Germinal center (tissue), 1 donor: ENCODE results near the gene CDC42EP4.

Source experiments
- DNase-seq: peaks from one replicate; pipeline ENCODE4 v3.0.0; 2012; ENCODE audit warnings: mixed read lengths, low spot score

CDC42EP4 gene

GRCh38 chr17:73311781-73312641, at the start of gene CDC42EP4:
CDC42EP4 (minus strand) TSS chr17:73312001; CDS start chr17:73286500, 25,501 bp downstream.
- peak; percentile 70 for DNase-seq

DNA sequence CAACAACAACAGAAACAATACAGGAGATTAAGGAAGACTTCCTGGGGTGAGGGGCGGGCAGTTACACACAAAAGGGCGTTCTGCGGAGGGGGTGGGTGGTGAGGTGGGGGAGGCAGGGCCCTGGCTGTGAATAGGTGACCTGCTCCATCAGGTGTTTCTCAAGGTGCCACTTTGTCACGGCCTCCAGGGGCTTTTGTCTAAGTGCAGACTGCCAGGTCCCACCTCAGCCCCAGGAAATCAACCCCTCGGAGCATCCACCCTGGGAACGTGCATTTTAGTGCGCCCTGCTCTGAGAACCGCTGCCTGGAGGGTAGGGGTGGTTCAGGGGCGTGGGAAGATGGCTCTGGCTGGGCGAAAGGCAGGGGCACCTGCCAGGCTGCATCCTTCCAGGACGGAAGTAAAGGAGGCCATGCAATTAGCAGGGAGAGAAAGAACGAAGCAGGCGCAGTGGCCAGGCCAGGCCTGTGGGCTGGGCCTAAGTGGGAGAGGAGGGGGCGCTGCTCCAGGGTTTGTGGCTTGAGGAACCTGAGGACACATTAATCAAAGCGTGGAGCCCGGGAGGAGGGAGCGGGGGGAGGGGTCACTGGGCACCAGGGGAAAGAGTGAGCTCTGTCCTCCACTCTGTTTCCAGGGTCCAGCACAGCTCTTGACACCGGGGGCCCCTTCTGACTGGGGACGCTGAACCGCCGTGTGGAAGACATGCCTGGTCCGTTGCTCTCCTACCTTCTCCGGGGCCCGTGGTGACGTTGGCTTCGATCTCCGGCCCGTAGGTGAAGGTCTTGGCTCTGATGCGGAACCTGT, 49.4 kb upstream of the CDC42EP4 start:
- DNase-seq: no peak

GRCh38 chr17:73359987-73360410, 48.2 kb upstream of the CDC42EP4 start:
- no peak for DNase-seq

- no peak for DNase-seq
These were observed 47.6 kb upstream of the CDC42EP4 start for GRCh38 chr17:73359352-73359751.

GRCh38 chr17:73358668-73359067, 46.9 kb upstream of the CDC42EP4 start:
- DNase-seq: no peak

DNA sequence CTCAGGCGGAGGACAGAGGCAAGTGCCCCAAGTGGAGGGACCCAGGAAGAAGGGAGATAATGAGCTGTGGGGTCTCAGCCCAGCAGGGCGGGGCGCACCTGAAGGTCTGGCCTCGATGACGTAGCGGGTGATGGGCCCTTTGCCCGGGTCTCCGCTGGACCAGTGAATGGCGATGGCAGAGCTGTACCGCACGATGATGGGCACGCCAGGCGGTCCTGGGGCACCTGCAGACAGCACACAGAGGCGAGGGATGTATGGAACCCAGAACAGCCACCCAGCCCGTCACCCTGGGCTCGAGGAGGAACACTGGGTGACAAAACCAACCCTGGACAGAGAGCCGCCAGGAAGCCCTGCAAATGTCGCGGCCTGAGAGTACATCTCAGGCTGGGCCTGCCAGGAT, 46.2 kb upstream of the CDC42EP4 start:
- DNase-seq: no peak

- no peak for DNase-seq
These were observed 45.5 kb upstream of the CDC42EP4 start for GRCh38 chr17:73357318-73357717.

GRCh38 chr17:73356561-73357170, 44.9 kb upstream of the CDC42EP4 start:
- no peak for DNase-seq

- DNase-seq: no peak
These were observed 42.9 kb upstream of the CDC42EP4 start for GRCh38 chr17:73354423-73355284.

- no peak for DNase-seq
These were observed 40.5 kb upstream of the CDC42EP4 start for GRCh38 chr17:73352261-73352660.

GRCh38 chr17:73351764-73352163, 40.0 kb upstream of the CDC42EP4 start:
- DNase-seq: no peak

- no peak for DNase-seq
These were observed 39.1 kb upstream of the CDC42EP4 start for GRCh38 chr17:73350864-73351263.

DNA sequence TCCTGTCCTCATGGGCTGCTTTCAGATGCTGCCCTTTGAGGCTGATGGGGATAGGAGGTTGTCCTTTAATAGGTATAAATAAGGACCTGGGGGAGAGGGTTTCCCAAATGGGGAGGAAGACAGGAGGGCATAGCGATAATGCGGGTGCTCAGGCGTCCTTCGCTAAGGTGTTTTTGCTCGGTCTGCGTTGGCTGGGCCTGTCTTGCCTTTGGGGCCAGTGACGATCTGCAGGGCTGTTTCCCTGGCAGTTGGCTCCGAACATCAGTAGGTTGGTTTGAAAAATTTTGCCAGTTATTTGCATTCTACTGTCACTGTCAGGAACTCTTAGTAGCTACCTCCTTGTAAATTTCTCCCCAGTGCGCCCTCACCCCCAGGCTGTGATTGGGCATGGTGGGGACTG, 37.8 kb upstream of the CDC42EP4 start:
- DNase-seq: no peak

DNA sequence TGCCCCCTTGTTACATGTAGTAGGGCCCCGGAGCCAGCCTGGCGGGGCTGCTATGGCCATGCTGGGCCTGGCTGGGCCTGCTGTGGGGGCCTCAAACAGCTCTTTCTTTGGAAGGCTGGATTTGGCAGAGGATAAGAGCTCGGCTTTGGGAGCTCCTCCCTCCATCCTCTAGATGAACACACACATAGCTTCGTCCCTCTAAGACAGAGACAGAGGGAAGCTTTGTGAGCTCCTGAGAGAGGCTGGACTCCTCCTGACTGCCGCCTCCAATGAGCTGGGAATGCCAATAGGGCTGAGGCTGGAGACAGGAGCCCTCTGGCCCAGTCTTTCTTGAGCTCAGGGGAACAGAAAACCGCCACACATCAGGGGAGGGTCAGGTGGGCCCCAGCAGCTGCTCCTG, 37.3 kb upstream of the CDC42EP4 start:
- no peak for DNase-seq

DNA sequence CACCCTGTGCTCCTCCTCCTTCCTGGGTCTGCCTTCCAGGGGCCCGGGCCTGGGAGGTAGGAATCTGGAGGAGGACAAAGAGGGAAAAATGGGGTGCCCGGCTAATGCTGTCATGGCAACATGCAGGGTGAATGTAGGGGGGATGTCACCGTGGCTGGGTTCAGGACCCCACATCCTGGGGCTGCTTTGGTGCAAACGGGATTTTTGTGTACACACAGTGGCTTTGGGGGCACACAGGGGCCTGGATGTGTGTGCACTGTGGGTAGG, 37.0 kb upstream of the CDC42EP4 start:
- DNase-seq: no peak

DNA sequence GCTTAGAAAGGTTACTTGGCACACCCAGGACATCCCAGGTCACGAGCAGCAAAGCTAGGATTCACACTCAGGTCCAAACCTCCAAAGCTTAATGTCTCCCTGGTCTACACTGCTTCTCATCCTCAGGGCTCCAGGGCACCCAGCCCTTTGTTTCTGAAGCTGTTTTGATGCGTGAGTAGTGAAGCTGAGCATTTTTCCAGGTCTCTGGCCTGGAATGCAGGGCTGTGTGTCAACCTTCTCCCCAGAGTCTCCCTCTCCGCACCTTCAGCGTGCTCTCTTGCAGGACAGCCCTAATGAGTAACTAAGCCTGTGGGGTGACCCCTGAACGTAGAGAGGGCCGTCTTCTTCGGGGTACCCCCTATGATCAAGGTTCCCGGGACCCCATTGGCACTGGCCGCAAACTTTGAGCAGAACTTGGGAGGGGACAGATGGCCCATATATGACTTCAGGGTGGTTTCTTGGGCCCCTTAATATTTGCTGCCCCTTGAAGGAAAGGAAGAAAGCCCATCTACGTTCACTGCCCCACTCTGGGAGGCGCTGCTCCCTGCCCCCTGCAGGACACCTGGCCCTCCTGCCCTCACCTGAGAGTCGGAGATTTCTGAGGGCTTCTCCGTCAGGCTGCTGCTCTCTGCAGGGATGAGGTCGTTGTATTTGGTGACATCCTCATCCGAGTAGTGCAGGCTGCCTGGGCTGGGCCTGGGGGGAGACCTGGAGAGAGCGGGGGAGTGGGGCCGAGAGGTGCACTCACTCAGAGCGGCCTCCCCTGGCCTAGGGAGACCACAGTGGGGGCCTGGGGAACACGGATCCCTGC, 36.4 kb upstream of the CDC42EP4 start:
- DNase-seq: no peak

DNA sequence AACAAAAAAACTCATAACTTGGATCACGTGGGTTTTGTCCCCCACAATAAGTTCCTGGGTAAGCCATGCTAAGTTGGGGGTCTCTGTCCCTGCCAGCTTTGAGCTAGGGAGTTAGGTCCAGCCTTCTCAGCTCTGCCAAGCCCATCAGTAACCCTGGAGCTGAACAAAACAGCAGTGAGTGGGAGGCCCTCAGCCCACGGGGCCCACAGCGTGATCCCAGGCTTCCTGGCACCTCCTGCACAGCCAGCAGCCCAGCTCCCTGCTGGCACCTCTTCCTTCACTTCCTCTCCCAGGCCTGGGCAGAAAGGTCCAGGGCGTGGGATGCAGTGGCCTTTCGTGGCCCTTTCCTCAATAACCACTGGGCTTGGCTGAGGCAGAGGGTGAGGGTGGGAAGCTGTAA, 35.5 kb upstream of the CDC42EP4 start:
- DNase-seq: no peak

- DNase-seq: no peak
These were observed 34.8 kb upstream of the CDC42EP4 start for GRCh38 chr17:73346501-73347162.

GRCh38 chr17:73343739-73344454, 32.1 kb upstream of the CDC42EP4 start:
- DNase-seq: no peak

GRCh38 chr17:73343168-73343634, 31.4 kb upstream of the CDC42EP4 start:
- no peak for DNase-seq
